Ascending aorta (tissue), 2 donors: ENCODE measurements around the gene RPL18. TPM values are rescaled to one million over a fixed set of nuclear protein-coding genes. Genes with fewer than 3 reads are reported as not detected.

Experiments
- DNase-seq, 2 donors: peaks; one replicate each; pipeline ENCODE4 v3.0.0-alpha.2; 2019; ENCODE audit warnings: low spot score in 2 of 2
- H3K27ac ChIP-seq, 2 donors: fragments of 200-600 bp; sonication (generic); one replicate each; pipeline ENCODE4 v1.5.1; 2016 to 2017; ENCODE audit warnings: mild to moderate bottlenecking in 1 of 2
- H3K27me3 ChIP-seq: fragments of 200-600 bp; sonication (generic); one replicate; pipeline ENCODE4 v1.5.1; 2017
- H3K36me3 ChIP-seq, 2 donors: fragments of 200-600 bp; sonication (generic); one replicate each; pipeline ENCODE4 v1.5.1; 2016
- H3K4me1 ChIP-seq, 2 donors: fragments of 200-600 bp; sonication (generic); one replicate each; pipeline ENCODE4 v1.5.1; 2016 to 2017; ENCODE audit warnings: mild to moderate bottlenecking in 1 of 2
- H3K4me3 ChIP-seq, 2 donors: fragments of 200-600 bp; sonication (generic); one replicate each; pipeline ENCODE4 v1.5.1; 2016 to 2017; ENCODE audit warnings: mild to moderate bottlenecking in 1 of 2
- H3K9me3 ChIP-seq, 2 donors: fragments of 200-600 bp; sonication (generic); one replicate each; pipeline ENCODE4 v1.5.1; 2016
- intact Hi-C: fragments of 100-400 bp; cut with DNase I; formaldehyde crosslinking; loops from one replicate; pipeline ENCODE4 v1.15.1; 2023
- total RNA-seq: library from RNA; depleted of rRNA; stranded (reverse); fragments of >200 nt; gene quantifications from one replicate; pipeline ENCODE4 v1.1.0, GENCODE V29; 2016
- TF ChIP-seq, protein P1 (sequence below), 3 experiments: fragments of 200-600 bp in 2 of 3; fragments of 450-650 bp in 1 of 3; sonication (generic) in 2 of 3; IDR thresholded peaks; one replicate each; pipeline ENCODE4 v1.5.1; 2016 to 2019; ENCODE audit warnings: antibody characterized with exemption in 3 of 3, mild to moderate bottlenecking in 1 of 3, moderate library complexity in 1 of 3

Gene RPL18
- total RNA-seq, 1 donor from 2014 or later = 2,223 TPM

- Histone ChIP-seq H3K36me3 (no peaks in the 10 kb centered on the region), H3K4me1 (no peaks in the 10 kb centered on the region), H3K9me3 (no peaks in the 10 kb centered on the region), H3K27me3 (no peaks in the 10 kb centered on the region), H3K4me3 (no peak within 1 kb of the TSS), H3K27ac (no peak within 1 kb of the TSS)
- no peak for DNase-seq
- intact Hi-C loops = no loop called here
- TF ChIP-seq, protein P1, sequence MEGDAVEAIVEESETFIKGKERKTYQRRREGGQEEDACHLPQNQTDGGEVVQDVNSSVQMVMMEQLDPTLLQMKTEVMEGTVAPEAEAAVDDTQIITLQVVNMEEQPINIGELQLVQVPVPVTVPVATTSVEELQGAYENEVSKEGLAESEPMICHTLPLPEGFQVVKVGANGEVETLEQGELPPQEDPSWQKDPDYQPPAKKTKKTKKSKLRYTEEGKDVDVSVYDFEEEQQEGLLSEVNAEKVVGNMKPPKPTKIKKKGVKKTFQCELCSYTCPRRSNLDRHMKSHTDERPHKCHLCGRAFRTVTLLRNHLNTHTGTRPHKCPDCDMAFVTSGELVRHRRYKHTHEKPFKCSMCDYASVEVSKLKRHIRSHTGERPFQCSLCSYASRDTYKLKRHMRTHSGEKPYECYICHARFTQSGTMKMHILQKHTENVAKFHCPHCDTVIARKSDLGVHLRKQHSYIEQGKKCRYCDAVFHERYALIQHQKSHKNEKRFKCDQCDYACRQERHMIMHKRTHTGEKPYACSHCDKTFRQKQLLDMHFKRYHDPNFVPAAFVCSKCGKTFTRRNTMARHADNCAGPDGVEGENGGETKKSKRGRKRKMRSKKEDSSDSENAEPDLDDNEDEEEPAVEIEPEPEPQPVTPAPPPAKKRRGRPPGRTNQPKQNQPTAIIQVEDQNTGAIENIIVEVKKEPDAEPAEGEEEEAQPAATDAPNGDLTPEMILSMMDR (IDR thresholded peaks at IDR 0.05) = no peak
Observed at GRCh38 chr19:48606463-48607358, 12.3 kb downstream of the RPL18 start, which contains the start of gene SPACA4. TSS of gene SPACA4 (plus strand) at chr19:48606742. CDS start at chr19:48606979, 237 bp downstream.

DNA sequence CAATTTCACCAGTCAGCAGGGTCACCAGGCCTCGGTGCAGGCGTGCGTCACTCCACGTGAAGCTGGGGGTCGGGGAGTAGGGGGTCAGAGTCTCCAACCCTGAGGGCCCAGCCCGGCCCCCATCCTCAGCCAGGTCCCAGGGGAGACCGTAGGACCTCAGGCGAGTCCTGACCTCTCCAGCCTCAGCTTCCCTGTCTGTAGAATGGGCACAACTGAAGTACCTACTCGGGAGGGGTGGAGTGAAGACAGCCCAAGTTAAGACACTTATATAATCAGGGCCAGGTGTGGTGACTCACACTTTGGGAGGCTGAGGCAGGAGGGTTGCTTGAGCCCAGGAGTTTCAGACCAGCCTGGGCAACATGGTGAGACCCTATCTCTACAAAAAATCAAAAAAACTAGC lies 15.1 kb downstream of the RPL18 start:
- Histone ChIP-seq H3K27me3 (no peaks in the 10 kb centered on the region), H3K4me1 (no peaks in the 10 kb centered on the region), H3K36me3 (no peaks in the 10 kb centered on the region), H3K27ac (no peak overlapping the region), H3K4me3 (no peak overlapping the region), H3K9me3 (no peaks in the 10 kb centered on the region)
- TF ChIP-seq, protein P1 (IDR thresholded peaks at IDR 0.05) = no peak
- intact Hi-C loops = no loop called here
- DNase-seq = no peak

GRCh38 chr19:48603449-48603848 lies 15.5 kb downstream of the RPL18 start:
- Histone ChIP-seq H3K4me3 (no peak overlapping the region), H3K27ac (no peak overlapping the region), H3K4me1 (no peaks in the 10 kb centered on the region), H3K9me3 (no peaks in the 10 kb centered on the region), H3K36me3 (no peaks in the 10 kb centered on the region), H3K27me3 (no peaks in the 10 kb centered on the region)
- no peak for DNase-seq
- TF ChIP-seq, protein P1 (IDR thresholded peaks at IDR 0.05) = no peak
- intact Hi-C loops = no loop called here

GRCh38 chr19:48603001-48603400 lies 16.0 kb downstream of the RPL18 start:
- DNase-seq = no peak
- Histone ChIP-seq H3K27ac (no peak overlapping the region), H3K27me3 (no peaks in the 10 kb centered on the region), H3K9me3 (no peaks in the 10 kb centered on the region), H3K36me3 (no peaks in the 10 kb centered on the region), H3K4me3 (no peak overlapping the region), H3K4me1 (no peaks in the 10 kb centered on the region)
- TF ChIP-seq, protein P1 (IDR thresholded peaks at IDR 0.05) = no peak
- intact Hi-C loops = no loop called here

DNA sequence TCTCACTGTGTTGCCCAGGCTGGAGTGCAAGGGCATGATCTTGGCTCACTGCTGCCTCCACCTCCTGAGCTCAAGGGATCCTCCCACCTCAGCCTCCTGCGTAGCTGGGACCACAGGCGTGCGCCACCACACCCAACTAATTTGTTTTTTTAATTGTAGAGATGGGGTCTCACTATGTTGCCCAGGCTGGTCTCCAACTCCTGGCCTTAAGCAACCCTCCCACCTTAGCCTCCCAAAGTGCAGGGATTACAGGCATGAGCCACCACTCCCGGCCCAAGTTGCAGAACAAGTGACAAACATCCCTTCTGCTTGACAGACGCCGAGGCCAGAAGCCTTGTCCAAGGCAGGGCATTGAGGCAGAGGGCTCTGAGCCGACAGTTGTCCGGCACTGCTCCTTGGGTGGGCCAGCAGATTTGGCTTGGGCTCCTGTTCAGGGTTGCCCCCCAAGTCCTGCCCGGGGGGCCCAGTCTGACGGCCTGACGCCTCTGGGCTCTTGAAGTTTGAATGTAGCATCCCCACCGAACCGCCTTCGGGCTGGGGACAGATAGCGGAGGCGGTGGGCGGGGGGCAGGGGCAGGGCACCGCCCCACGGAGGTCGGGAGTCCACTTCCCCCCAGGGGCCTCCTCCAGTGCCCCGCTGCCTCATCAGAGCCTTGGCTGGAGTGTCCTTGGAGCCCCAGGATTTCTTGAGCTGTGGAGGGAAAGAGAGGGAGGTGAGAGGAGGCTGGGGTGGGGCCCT lies 18.1 kb downstream of the RPL18 start:
- intact Hi-C loops = no loop called here
- no peaks in the 10 kb centered on the region for H3K36me3 ChIP-seq
- H3K4me3 ChIP-seq = no peak overlapping the region
- TF ChIP-seq, protein P1 (IDR thresholded peaks at IDR 0.05) = no peak
- no peaks in the 10 kb centered on the region for H3K9me3 ChIP-seq
- no peak for DNase-seq
- H3K27ac ChIP-seq = no peak overlapping the region
- no peaks in the 10 kb centered on the region for H3K4me1 ChIP-seq
- H3K27me3 ChIP-seq = no peaks in the 10 kb centered on the region
